NCI-H524 treated with DMSO at 0.1 percent for 48 hours (cell line): Measurements from ENCODE around the gene KDM3A.

Experiments
- DNase-seq: peaks from one replicate; lab custom pipeline; 2025; lab: John Stamatoyannopoulos, UW

The KDM3A gene

GRCh38 chr2:86520153-86520552 lies 79.0 kb downstream of the KDM3A start:
- no peak for DNase-seq

- no peak for DNase-seq
Observed at GRCh38 chr2:86521922-86522321, 80.8 kb downstream of the KDM3A start.

- no peak for DNase-seq
Observed at GRCh38 chr2:86522711-86523110, 81.5 kb downstream of the KDM3A start.

GRCh38 chr2:86523491-86523890 lies 82.3 kb downstream of the KDM3A start:
- no peak for DNase-seq

GRCh38 chr2:86525421-86526340 lies 84.5 kb downstream of the KDM3A start:
- no peak for DNase-seq

- DNase-seq = no peak
Observed at GRCh38 chr2:86533589-86533988, 92.4 kb downstream of the KDM3A start.

GRCh38 chr2:86541334-86541733 lies 100.2 kb downstream of the KDM3A start:
- DNase-seq = no peak
